NCI-H146 (cell line): ENCODE data around the gene SYNE4.

Experiments used
- DNase-seq: peaks from one replicate; lab custom pipeline; 2025; lab: John Stamatoyannopoulos, UW

Gene SYNE4

GRCh38 chr19:36026091-36026876 lies 17.7 kb upstream of the SYNE4 start:
- no peak for DNase-seq

DNA sequence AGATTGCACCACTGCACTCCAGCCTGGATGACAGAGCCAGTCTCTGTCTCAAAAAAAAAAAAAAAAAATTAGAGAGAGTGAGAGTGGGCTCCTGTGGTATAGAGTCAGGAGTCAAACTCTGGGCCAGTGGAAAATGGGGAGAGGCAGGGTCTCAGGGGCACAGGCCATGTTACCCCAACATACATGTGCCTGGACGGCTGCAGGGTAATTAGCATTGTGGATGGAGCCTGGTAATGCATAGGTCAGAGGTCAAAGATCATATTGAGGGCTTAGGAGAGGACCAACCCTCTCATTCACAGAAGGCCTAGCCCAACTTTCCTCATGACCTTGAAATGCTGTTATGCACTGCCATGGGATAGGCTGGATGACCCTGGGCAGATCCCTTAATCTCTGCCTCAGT lies 16.9 kb upstream of the SYNE4 start:
- DNase-seq: no peak

DNA sequence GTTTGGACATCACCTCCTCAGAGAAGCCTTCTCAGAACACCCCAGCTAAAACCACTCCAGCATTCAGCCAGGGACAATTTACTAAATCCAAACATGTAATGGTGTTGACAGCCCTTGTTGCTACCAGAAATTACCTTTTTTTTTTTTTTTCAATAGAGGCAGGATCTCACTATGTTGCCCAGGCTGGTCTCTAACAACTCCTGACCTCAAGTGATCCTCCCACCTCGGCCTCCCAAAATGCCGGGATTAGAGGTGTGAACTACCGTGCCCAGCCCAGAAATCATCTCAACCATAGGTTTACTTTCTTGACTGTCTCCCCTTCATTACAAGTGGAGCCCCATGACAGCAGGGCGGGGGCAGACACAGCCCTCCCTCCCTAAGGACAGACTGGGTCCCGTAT lies 14.8 kb upstream of the SYNE4 start:
- DNase-seq: no peak

- no peak for DNase-seq
Observed at GRCh38 chr19:36019061-36019670, 10.6 kb upstream of the SYNE4 start.

DNA sequence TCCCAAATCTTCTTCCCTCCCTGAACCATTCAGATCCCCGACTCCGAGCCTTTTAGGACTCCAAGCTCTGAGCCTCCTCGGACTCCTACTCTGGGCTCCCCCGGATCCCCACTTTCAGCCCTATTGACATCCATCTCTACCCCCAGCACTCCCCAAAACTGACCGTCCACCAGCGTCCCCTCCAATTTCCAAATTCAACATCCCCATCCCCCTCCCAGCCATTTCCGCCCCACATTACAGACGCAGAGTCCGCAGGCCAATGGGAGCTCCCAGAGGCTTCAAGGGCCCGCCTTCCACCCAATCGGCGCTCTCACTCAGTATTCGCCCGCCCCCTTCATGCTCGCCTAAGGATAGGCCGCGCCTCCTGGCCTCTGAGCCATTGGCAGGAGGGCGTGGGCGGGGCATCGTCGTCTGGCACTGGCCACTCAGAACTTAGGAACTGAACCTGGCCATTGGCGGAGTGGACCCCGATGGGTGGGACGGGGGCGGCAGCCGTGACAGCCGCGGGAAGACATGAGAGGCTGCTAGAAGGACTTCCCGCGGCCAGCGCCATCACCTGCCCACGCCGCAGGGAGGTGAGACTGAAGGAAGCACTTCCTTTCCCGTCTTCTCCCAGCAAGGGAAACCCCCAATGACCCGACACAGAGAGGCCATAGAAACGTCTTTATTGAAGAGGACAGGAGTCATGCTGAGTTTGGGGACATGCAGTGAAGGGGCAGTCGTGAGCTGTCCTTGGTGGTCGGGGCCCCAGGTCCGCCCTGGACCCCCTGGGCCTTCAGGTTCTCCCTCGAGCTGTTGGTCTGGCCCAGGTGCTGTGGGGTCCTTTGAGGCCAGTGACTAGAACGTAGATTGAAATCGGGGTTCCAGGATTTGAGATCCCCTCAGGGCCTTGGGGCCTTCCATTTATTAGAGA lies 5.7 kb upstream of the SYNE4 start, which contains the start of gene ALKBH6:
Gene ALKBH6, minus strand, starts transcription at position 202 of the 913 bp plus-strand sequence. CDS start 816 bp downstream, outside the sequence.
- DNase-seq: peak; percentile 100

- DNase-seq: no peak
Observed at GRCh38 chr19:36013280-36014011, 4.8 kb upstream of the SYNE4 start.

DNA sequence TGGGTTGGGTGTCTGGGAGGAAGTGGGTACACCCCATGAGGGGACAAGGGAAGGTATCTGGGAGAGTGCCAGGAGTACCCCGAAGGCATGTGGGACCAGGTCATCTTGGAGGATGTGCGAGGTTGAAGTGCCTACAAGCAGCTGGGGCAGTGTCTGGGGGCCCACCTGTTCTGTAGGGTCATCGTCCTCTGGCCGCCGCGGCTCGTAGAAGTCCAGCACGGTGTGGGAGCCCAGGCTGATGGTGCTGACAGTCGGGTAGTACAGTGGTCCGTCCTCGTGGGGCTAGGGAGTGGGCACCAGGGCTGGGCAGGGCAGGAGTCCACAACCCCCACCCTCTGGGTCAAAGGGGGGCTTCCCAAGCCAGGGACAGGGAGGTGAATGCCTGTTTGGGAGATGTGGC lies 1.8 kb upstream of the SYNE4 start:
- no peak for DNase-seq

- peak; percentile 41 for DNase-seq
Observed at GRCh38 chr19:36009633-36010379, 1.2 kb upstream of the SYNE4 start.

GRCh38 chr19:36009220-36009619 lies 607 bp upstream of the SYNE4 start:
- DNase-seq: peak; percentile 80

DNA sequence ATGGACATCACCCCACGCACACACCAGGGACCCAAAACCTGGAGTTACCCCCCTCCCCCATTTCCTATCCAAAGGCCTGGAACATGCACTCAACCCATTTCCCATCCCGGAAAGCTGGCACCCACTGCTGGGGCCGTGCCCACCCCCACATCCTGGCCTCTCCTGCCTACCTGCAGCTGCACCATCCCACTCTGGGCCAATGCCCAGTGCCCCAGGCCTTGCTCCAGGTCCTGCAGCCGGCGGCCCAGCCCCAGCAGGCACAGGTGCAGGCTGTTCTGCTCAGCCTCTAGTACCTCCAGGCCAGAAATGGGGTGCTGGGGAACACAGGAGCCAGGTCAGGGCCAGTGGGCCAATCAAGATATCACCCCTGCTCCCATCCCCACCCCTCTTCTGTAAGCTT lies 1.7 kb downstream of the SYNE4 start:
- DNase-seq: no peak

DNA sequence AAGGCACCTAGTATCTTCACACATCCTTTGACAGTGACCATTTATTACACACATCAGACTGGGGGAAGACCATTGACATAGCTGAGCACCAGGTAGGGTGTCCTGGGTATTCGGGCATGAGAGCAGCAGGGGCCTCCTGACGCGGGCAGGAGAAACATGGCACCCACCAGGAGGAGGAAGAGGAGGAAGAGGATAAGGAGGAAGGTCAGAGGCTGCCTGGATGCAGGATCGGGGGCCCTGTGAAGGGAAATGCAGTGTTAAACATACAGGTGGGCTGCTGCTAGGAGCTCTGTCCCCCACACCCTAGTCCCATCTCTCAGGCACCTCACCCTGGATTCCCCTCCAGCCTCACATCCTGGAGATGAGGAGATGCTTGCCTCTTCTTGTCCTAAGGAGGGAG lies 5.3 kb downstream of the SYNE4 start:
- no peak for DNase-seq

DNA sequence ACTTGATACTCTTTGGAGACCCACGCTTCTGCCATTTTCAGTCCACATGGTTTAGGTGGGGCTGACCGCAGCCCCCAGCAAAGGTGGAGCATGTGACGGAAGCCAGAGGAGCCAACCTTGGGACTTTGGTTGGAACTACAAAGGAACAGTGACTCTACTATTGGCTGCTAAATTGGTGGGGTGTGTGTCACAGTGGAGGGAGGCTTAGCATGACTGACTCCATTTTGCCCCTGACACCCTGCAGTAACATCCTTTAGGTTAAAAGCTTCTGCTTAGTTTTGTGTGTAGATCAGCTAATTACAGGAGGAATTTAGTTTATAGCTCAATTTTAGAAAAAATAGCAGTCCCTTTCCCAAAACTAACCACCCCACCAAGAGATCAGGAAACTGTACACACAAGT lies 7.0 kb downstream of the SYNE4 start:
- DNase-seq: no peak

DNA sequence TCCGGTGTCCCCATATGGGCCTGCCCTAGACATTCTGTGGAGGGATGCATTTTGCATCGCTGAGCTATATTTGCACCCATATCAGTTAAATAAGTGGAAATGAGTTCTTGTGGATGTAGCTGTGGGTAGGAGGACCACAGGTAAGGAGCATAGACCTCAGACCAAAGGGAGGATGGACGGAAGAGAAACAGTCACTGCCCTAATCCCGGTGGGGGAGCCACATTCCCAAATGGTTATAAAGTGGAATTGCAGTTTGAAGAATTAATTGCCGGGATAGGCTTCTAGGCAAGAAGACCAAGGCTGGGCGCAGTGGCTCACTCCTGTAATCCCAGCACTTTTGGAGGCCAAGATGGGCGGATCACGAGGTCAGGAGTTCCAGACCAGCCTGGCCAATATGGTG lies 11.8 kb downstream of the SYNE4 start:
- no peak for DNase-seq

- peak; percentile 96 for DNase-seq
Observed at GRCh38 chr19:35995048-35995993, 13.3 kb downstream of the SYNE4 start, which contains the start of gene SDHAF1. SDHAF1 (plus strand) TSS chr19:35995188; CDS start chr19:35995275, 87 bp downstream.

DNA sequence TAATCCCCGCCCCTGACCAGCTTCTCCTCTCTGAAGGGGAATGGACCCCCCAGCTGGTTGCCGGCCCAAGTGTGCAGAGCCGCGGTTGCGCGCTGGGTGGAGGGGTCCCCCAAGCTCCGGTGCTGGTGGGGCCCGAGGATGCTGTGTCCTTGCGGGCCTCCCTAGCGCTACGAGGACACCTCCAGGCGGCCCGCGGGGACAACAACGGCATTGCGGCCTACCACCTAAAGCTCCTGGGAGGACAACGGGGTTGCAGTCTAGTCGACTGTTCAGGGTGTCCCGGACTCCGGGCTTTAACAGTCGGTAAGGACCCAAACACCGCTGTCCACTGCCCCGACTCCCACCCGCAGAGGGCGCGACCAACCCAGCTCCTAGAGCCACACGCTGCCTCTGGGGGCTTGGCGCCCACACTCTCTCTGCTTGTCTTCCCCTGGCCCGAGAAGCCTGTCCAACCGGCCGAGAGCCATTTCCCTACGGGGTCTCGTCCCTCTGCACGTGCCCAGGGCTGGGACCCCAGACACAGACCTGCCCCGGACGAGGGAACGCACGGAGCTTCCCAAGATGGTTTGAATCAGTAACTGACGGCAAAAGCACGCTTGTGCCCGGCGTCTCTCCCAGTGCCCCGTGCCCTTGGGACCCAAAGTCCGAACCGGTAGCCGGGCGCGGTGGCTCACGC lies 14.6 kb downstream of the SYNE4 start:
- DNase-seq: no peak

DNA sequence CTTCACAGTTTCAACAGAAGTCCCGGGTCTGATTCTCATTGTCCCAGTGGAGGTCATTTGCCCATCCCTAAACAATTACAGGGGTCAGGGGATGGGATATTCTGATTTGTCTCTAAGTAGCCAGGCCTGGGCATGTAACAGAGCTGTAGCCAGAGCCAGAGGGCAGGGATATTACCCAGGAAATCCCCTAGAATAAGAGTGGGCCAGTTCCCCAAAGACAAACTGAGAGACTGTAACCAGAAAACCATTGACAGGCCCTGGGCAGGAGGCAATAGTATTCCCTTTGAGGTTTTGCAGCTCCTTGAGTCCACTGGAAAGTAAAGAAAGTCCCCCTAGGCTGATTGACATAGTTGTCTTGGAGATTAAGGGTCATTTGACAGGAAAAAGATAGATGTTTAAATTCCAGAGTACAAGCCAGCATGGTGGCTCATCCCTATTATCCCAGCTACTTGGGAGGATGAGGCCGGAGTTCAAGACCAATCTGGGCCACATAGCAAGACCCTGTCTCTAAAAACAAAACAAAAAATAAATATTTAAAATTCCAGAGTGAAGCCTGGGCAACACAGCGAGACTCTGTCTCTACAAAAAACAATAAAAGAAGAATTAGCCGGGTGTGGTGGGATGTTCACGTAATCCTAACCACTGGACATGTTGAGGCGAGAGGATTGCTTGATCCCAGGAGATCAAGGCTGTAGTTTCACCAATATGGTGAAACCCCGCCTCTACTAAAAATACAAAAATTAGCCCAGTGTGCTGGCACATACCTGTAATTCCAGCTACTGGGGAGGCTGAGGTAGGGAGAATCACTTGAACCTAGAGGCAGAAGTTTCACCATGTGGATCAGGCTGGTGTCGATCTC lies 15.5 kb downstream of the SYNE4 start:
- no peak for DNase-seq

- DNase-seq: no peak
Observed at GRCh38 chr19:35991731-35992450, 16.7 kb downstream of the SYNE4 start.
